Heart right ventricle (tissue), 16 donors: ENCODE measurements around the gene NCKAP1. TPM values are rescaled to one million over a fixed set of nuclear protein-coding genes. Genes with fewer than 3 reads are reported as not detected.

Experiments used
- ATAC-seq, 8 donors: fragments of 200-7000 bp; cut with Tn5 transposase; one replicate each; pipeline ENCODE4 v1.9.1; 2020; ENCODE audit warnings: mild to moderate bottlenecking in 8 of 8, moderate library complexity in 8 of 8, moderate number of reproducible peaks in 1 of 8
- DNase-seq, 2 donors: peaks; one replicate each; pipeline ENCODE4 v3.0.0-alpha.2; 2020
- H3K27ac ChIP-seq, 10 donors: fragments of 200-600 bp; sonication (generic) in 2 of 10; one replicate each; pipeline versions ENCODE4 v1.5.0 to v1.8.0; 2020 to 2022; ENCODE audit warnings: mild to moderate bottlenecking in 3 of 10
- H3K27me3 ChIP-seq, 7 donors: fragments of 200-600 bp; one replicate each; pipeline ENCODE4 v1.8.0; 2021 to 2022; ENCODE audit warnings: mild to moderate bottlenecking in 2 of 7
- H3K36me3 ChIP-seq, 9 donors: fragments of 200-600 bp; sonication (generic) in 1 of 9; one replicate each; pipeline versions ENCODE4 v1.5.0 to v1.8.0; 2020 to 2022; ENCODE audit warnings: mild to moderate bottlenecking in 2 of 9
- H3K4me1 ChIP-seq, 9 donors: fragments of 200-600 bp; sonication (generic) in 1 of 9; one replicate each; pipeline versions ENCODE4 v1.5.0 to v1.8.0; 2020 to 2022; ENCODE audit warnings: mild to moderate bottlenecking in 4 of 9
- H3K4me3 ChIP-seq, 10 donors: fragments of 200-600 bp; sonication (generic) in 2 of 10; one replicate each; pipeline versions ENCODE4 v1.5.0 to v1.8.0; 2020 to 2022; ENCODE audit warnings: mild to moderate bottlenecking in 7 of 10, moderate library complexity in 2 of 10
- H3K9me3 ChIP-seq, 11 donors: fragments of 200-600 bp in 10 of 11; sonication (generic) in 2 of 11; one replicate each; pipeline versions ENCODE4 v1.5.0 to v1.8.0; 2013 to 2022; ENCODE audit warnings: mild to moderate bottlenecking in 2 of 11, control low read depth in 1 of 11, moderate library complexity in 1 of 11
- WGBS, 2 donors: extraction: QIAGEN DNeasy Blood & Tissue Kit; methylation state at CpG; one replicate each; pipeline ENCODE4 v1.1.7; 2013; ENCODE audit warnings: inconsistent platforms in 1 of 2; 5-methylcytosine and 5-hydroxymethylcytosine counted together
- intact Hi-C, 10 donors: fragments of 100-400 bp; cut with DNase I; formaldehyde crosslinking; loops; one replicate each; pipeline versions ENCODE4 v1.11.1 to v1.14.2; 2022
- polyA plus RNA-seq, 2 donors: library from polyadenylated mRNA; stranded (reverse); fragments of 200-250 nt; gene quantifications; one replicate each; pipeline ENCODE4 v1.2.3, GENCODE V29; 2013
- total RNA-seq, 10 donors: library from RNA; stranded (reverse); fragmentation: NEBNext Ultra II Directional in 3 of 10; extraction: Animal tissue kit (Norgen Biotek cat#: 25700) in 3 of 10; gene quantifications; one replicate each; pipeline versions ENCODE4 v1.2.1 to v1.2.4, GENCODE V29; 2021 to 2023
- TF ChIP-seq, protein P1 (sequence below), 9 donors: fragments of 200-600 bp; sonication (generic) in 2 of 9; IDR thresholded peaks; one replicate each; pipeline versions ENCODE4 v1.5.0 to v1.8.0; 2021 to 2022; ENCODE audit warnings: antibody characterized with exemption in 9 of 9, mild to moderate bottlenecking in 5 of 9, moderate library complexity in 1 of 9
- donor health status: Arrhythmogenic right ventricular cardiomyopathy.
- donor health status: ischemic (EF 13 %, LVEDD 7.1; RV severe dilation, severe dysfunction).
- donor health status: healthy with polysubstance abuse.
- donor health status: DM: no; HTN: yes; CAD: no.
- donor health status: DM: no; HTN: no; CAD: no.
- donor health status: ischemic (EF 25% LVEDD 6.9; RV normal size, moderate dysfunction).
- donor health status: ischemic (EF 25% LVEDD 5.7; RV mildly dilated, moderate dysfunction).
- donor health status: healthy.
- donor health status: DM: yes; HTN: yes; CAD: no.
- donor health status: Ischemic cardiomyopathy.
- donor health status: ischemic (EF 35%, LVEDD 5.7; RV mildly dilated, moderate dysfunction).
- donor health status: nonischemic (EF 11% LVEDD 7.7; RV severe dilation, severe dysfunction).
- donor health status: DM: yes; HTN: yes; CAD: no.
- donor health status: PGD.
- donor health status: ischemic (EF 29% LVEDD 5.4; RV normal size, mild dysfunction).
- donor health status: nonischemic (EF 23%, LVEDD 6.1; RV moderate dilation, normal function).

Gene NCKAP1
- total and polyA plus RNA-seq, 12 donors: 35.3 to 153 (median 124) TPM

DNA sequence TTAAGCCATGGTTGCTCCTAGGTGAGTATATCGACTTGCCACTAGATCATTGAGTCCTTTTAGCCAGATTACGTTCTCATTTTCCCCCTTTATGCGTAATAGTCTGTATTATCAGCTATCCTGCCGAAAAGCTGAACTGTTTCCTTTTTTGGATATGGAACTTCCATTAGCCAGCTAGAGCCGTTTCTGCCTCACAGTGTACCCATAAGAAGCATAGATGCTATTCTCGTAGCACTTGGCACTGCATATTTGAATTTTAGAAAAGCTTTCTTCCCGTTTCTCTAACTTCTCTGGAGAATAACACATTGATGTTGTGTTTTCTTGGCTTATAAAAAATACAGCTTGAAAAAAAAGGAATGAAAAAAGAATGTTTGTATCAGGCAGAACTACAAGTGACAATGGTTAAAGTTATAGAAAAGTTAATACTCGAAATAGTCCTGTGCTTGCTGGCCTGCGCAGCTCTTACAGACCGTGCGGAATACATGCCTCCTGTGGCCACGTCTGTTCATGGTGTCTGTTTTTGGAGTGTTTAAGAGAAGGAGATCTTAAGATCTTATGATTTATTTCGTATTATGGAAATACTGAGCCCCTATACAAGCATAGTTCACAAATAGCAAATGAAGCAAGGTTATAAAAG, 41.0 kb upstream of the NCKAP1 start:
- WGBS, 2 donors: 11 to 16% methylated on average over 13 of the region's 13 CpGs
- no peak for DNase-seq
- intact Hi-C loops: loop anchor here in 2 of 10 donors (1.0 to 5.0 kb wide), 4 partner anchors 37 to 362 kb away; partner anchors contain the start of genes DNAJC10 (in 1 of the 2) and NUP35 (in 1 of the 2)

GRCh38 chr2:183078464-183079138, 40.3 kb upstream of the NCKAP1 start, which contains the start of gene DUSP19:
Gene DUSP19 (plus strand): TSS chr2:183078747. CDS start chr2:183078934, 187 bp downstream.
- TF ChIP-seq, protein P1, sequence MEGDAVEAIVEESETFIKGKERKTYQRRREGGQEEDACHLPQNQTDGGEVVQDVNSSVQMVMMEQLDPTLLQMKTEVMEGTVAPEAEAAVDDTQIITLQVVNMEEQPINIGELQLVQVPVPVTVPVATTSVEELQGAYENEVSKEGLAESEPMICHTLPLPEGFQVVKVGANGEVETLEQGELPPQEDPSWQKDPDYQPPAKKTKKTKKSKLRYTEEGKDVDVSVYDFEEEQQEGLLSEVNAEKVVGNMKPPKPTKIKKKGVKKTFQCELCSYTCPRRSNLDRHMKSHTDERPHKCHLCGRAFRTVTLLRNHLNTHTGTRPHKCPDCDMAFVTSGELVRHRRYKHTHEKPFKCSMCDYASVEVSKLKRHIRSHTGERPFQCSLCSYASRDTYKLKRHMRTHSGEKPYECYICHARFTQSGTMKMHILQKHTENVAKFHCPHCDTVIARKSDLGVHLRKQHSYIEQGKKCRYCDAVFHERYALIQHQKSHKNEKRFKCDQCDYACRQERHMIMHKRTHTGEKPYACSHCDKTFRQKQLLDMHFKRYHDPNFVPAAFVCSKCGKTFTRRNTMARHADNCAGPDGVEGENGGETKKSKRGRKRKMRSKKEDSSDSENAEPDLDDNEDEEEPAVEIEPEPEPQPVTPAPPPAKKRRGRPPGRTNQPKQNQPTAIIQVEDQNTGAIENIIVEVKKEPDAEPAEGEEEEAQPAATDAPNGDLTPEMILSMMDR (IDR thresholded peaks at IDR 0.05): no peak
- peak within 1 kb of the TSS; percentile 42 to 78 (median 70) for H3K4me3 ChIP-seq
- ATAC-seq (peak; percentile 91 to 96 (median 94)), DNase-seq (peak; percentile 54 to 94)
- peaks cover 0 to 18% (median 0%) of the 10 kb centered on the region in 7 donors for H3K27me3 ChIP-seq
- 0 to 1% methylated on average over 20 of the region's 20 CpGs for WGBS, 2 donors
- H3K9me3 ChIP-seq: no peaks in the 10 kb centered on the region
- peaks cover 0 to under 1% (median 0%) of the 10 kb centered on the region in 9 donors for H3K36me3 ChIP-seq
- H3K4me1 ChIP-seq: peaks cover 0 to 33% (median 18%) of the 10 kb centered on the region in 9 donors
- H3K27ac ChIP-seq: peak within 1 kb of the TSS; percentile 71 to 92 (median 88)
- intact Hi-C loops: loop anchor here in 2 of 10 donors (1.0 to 5.0 kb wide), 5 partner anchors 36 to 361 kb away; partner anchors contain the start of genes DNAJC10 (in 1 of the 2), NCKAP1 (in 1 of the 2) and NUP35 (in 1 of the 2)

More for the DNA sequence above, 41.0 kb upstream of the NCKAP1 start:
- H3K36me3 ChIP-seq: peaks cover 0 to 5% (median 0%) of the 10 kb centered on the region in 9 donors
- TF ChIP-seq, protein P1 (IDR thresholded peaks at IDR 0.05): peak in 1 of 9 donors; percentile 11
- no peaks in the 10 kb centered on the region for H3K9me3 ChIP-seq
- peak; percentile 47 to 79 (median 72) for ATAC-seq
- peaks cover 0 to 33% (median 18%) of the 10 kb centered on the region in 9 donors for H3K4me1 ChIP-seq
- peak overlapping the region; percentile 42 to 78 (median 70) for H3K4me3 ChIP-seq
- peaks cover 0 to 18% (median 0%) of the 10 kb centered on the region in 7 donors for H3K27me3 ChIP-seq
- H3K27ac ChIP-seq: peak overlapping the region; percentile 71 to 92 (median 88)

GRCh38 chr2:183078163-183078463, 39.9 kb upstream of the NCKAP1 start:
- Histone ChIP-seq H3K4me1 (peaks cover 0 to 33% (median 18%) of the 10 kb centered on the region in 9 donors), H3K9me3 (no peaks in the 10 kb centered on the region), H3K27ac (peak overlapping the region; percentile 71 to 92 (median 88)), H3K4me3 (peak overlapping the region; percentile 42 to 78 (median 70)), H3K36me3 (no peaks in the 10 kb centered on the region), H3K27me3 (peaks cover 0 to 18% (median 0%) of the 10 kb centered on the region in 7 donors)
- WGBS, 2 donors: 5 to 6% methylated on average over 8 of the region's 8 CpGs
- TF ChIP-seq, protein P1 (IDR thresholded peaks at IDR 0.05): no peak
- intact Hi-C loops: loop anchor here in 2 of 10 donors (1.0 to 5.0 kb wide), 4 partner anchors 36 to 361 kb away; partner anchors contain the start of genes DNAJC10 (in 1 of the 2), NCKAP1 (in 1 of the 2) and NUP35 (in 1 of the 2)
- peak in 7 of 8 donors; percentile 43 to 77 (median 72) for ATAC-seq
- peak in 1 of 2 donors; percentile 27 for DNase-seq

DNA sequence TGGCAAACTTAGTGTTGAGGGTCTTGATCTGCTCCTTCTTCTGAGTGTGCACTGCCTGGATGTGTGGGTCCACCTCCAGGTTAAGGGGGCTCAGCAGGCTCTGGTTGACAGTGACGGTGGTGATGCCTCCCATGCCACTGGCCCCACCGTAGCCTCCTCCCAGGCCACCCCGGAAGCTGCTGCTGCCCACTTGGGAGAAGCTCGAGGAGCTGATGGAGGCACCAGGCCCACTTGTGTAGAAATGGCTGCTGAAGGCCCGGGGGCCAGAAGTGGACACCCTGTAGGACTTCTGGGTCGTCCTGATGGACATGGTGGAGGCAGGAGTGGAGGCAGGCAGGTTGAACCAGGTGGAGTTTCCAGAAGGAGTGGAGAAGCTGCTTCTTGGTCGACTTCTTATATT, 33.9 kb upstream of the NCKAP1 start:
- peaks cover 0 to 20% (median 0%) of the 10 kb centered on the region in 7 donors for H3K27me3 ChIP-seq
- H3K4me3 ChIP-seq: no peak overlapping the region
- H3K36me3 ChIP-seq: no peaks in the 10 kb centered on the region
- H3K9me3 ChIP-seq: no peaks in the 10 kb centered on the region
- ATAC-seq (no peak), DNase-seq (no peak)
- H3K4me1 ChIP-seq: no peaks in the 10 kb centered on the region
- intact Hi-C loops: no loop called here
- 83 to 96% methylated on average over 7 of the region's 7 CpGs for WGBS, 2 donors
- TF ChIP-seq, protein P1 (IDR thresholded peaks at IDR 0.05): no peak
- no peak overlapping the region for H3K27ac ChIP-seq
